ENCODE data around the gene SLC32A1. TPM values are rescaled to one million over a fixed set of nuclear protein-coding genes. Genes with fewer than 3 reads are reported as not detected.

The SLC32A1 gene
- total RNA-seq, 1 donor from 2014 or later: 0.04 TPM

GRCh38 chr20:38737887-38738286 lies 13.6 kb downstream of the SLC32A1 start:
- no peak overlapping the region for H3K4me3 Mint-ChIP-seq
- no peak overlapping the region for H3K27ac Mint-ChIP-seq
- Histone ChIP-seq H3K27ac (no peak overlapping the region), H3K27me3 (peaks cover 93% of the 10 kb centered on the region), H3K9ac (no peak overlapping the region), H3K36me3 (no peaks in the 10 kb centered on the region), H3K4me1 (no peaks in the 10 kb centered on the region), H3F3A (ENCODE audit: low read depth) (no peaks in the 10 kb centered on the region), H4K20me1 (ENCODE audit: low read depth) (no peaks in the 10 kb centered on the region), H3K79me2 (ENCODE audit: low read depth) (no peaks in the 10 kb centered on the region), H3K4me2 (no peak overlapping the region), H3K9me3 (ENCODE audit: low read depth) (no peaks in the 10 kb centered on the region), H2AFZ (replicated peaks) (no peak overlapping the region), H3K4me3 (no peak overlapping the region)
- TF ChIP-seq CTCF (IDR thresholded peaks at IDR 0.05) (no peak), EZH2phosphoT487 (IDR thresholded peaks at IDR 0.05) (no peak), EZH2 (IDR thresholded peaks at IDR 0.05) (no peak)
- H3K4me1 Mint-ChIP-seq: no peaks in the 10 kb centered on the region
- H3K36me3 Mint-ChIP-seq: no peaks in the 10 kb centered on the region
- no peaks in the 10 kb centered on the region for H3K9me3 Mint-ChIP-seq
- DNase-seq (ENCODE audit: low spot score): no peak
- peaks cover 36% of the 10 kb centered on the region for H3K27me3 Mint-ChIP-seq (ENCODE audit: insufficient read depth, low read depth)

- peaks cover 13% of the 10 kb centered on the region for H3K79me2 ChIP-seq (ENCODE audit: low read depth)
- DNase-seq (ENCODE audit: low spot score): no peak
- H3K27me3 ChIP-seq: peaks cover 54% of the 10 kb centered on the region
- no peak for TF ChIP-seq EZH2phosphoT487 (IDR thresholded peaks at IDR 0.05)
- TF ChIP-seq EZH2 (IDR thresholded peaks at IDR 0.05): no peak
- TF ChIP-seq CTCF (IDR thresholded peaks at IDR 0.05): no peak
- H3K4me2 ChIP-seq: no peak overlapping the region
- H3K9ac ChIP-seq: no peak overlapping the region
- no peaks in the 10 kb centered on the region for H3K9me3 Mint-ChIP-seq
- no peak overlapping the region for H3K4me3 ChIP-seq
- peaks cover 5% of the 10 kb centered on the region for H4K20me1 ChIP-seq (ENCODE audit: low read depth)
- H3K27ac Mint-ChIP-seq: no peak overlapping the region
- no peaks in the 10 kb centered on the region for H3K36me3 ChIP-seq
- peaks cover 17% of the 10 kb centered on the region for H3K4me1 Mint-ChIP-seq
- H3K4me1 ChIP-seq: no peaks in the 10 kb centered on the region
- H3K9me3 ChIP-seq (ENCODE audit: low read depth): no peaks in the 10 kb centered on the region
- H3K36me3 Mint-ChIP-seq: no peaks in the 10 kb centered on the region
- no peak overlapping the region for H3K4me3 Mint-ChIP-seq
- H3K27ac ChIP-seq: no peak overlapping the region
- no peak overlapping the region for H2AFZ ChIP-seq (replicated peaks)
- H3F3A ChIP-seq (ENCODE audit: low read depth): no peaks in the 10 kb centered on the region
- H3K27me3 Mint-ChIP-seq (ENCODE audit: insufficient read depth, low read depth): peaks cover 21% of the 10 kb centered on the region
Observed at GRCh38 chr20:38745757-38746156, 21.5 kb downstream of the SLC32A1 start.

GRCh38 chr20:38747495-38748096 lies 23.3 kb downstream of the SLC32A1 start:
- peaks cover 16% of the 10 kb centered on the region for H4K20me1 ChIP-seq (ENCODE audit: low read depth)
- DNase-seq (ENCODE audit: low spot score): no peak
- H2AFZ ChIP-seq (replicated peaks): peak overlapping the region; percentile 93
- H3K27me3 Mint-ChIP-seq (ENCODE audit: insufficient read depth, low read depth): peaks cover 13% of the 10 kb centered on the region
- peak overlapping the region; percentile 59 for H3K4me2 ChIP-seq
- H3K9me3 Mint-ChIP-seq: no peaks in the 10 kb centered on the region
- H3K4me1 ChIP-seq: no peaks in the 10 kb centered on the region
- H3K9ac ChIP-seq: no peak overlapping the region
- H3K36me3 Mint-ChIP-seq: no peaks in the 10 kb centered on the region
- peaks cover 17% of the 10 kb centered on the region for H3K4me1 Mint-ChIP-seq
- peaks cover 35% of the 10 kb centered on the region for H3K27me3 ChIP-seq
- peaks cover 4% of the 10 kb centered on the region for H3K36me3 ChIP-seq
- peak overlapping the region; percentile 97 for H3K4me3 Mint-ChIP-seq
- peaks cover 13% of the 10 kb centered on the region for H3K79me2 ChIP-seq (ENCODE audit: low read depth)
- peaks cover 8% of the 10 kb centered on the region for H3F3A ChIP-seq (ENCODE audit: low read depth)
- no peaks in the 10 kb centered on the region for H3K9me3 ChIP-seq (ENCODE audit: low read depth)
- H3K27ac Mint-ChIP-seq: no peak overlapping the region
- H3K27ac ChIP-seq: no peak overlapping the region
- TF ChIP-seq EZH2phosphoT487 (IDR thresholded peaks at IDR 0.05) (no peak), EZH2 (IDR thresholded peaks at IDR 0.05) (peak; percentile 8)
- H3K4me3 ChIP-seq: peak overlapping the region; percentile 89

- Mint-ChIP-seq H3K4me3 (peak within 1 kb of the TSS; percentile 97), H3K27ac (peak within 1 kb of the TSS; percentile 76), H3K27me3 (ENCODE audit: insufficient read depth, low read depth) (peaks cover 10% of the 10 kb centered on the region), H3K4me1 (peaks cover 17% of the 10 kb centered on the region), H3K9me3 (no peaks in the 10 kb centered on the region), H3K36me3 (peaks cover 2% of the 10 kb centered on the region)
- TF ChIP-seq EZH2 (IDR thresholded peaks at IDR 0.05) (peak; percentile 50), EZH2phosphoT487 (IDR thresholded peaks at IDR 0.05) (no peak), CTCF (IDR thresholded peaks at IDR 0.05) (no peak)
- H3K36me3 ChIP-seq: peaks cover 6% of the 10 kb centered on the region
- peak within 1 kb of the TSS; percentile 47 for H3K9ac ChIP-seq
- peak within 1 kb of the TSS; percentile 99 for H2AFZ ChIP-seq (replicated peaks)
- peak within 1 kb of the TSS; percentile 89 for H3K4me3 ChIP-seq
- no peak within 1 kb of the TSS for H3K27ac ChIP-seq
- no peaks in the 10 kb centered on the region for H3K9me3 ChIP-seq (ENCODE audit: low read depth)
- H3K4me2 ChIP-seq: peak within 1 kb of the TSS; percentile 91
- peaks cover 16% of the 10 kb centered on the region for H4K20me1 ChIP-seq (ENCODE audit: low read depth)
- peaks cover 8% of the 10 kb centered on the region for H3F3A ChIP-seq (ENCODE audit: low read depth)
- H3K27me3 ChIP-seq: peaks cover 33% of the 10 kb centered on the region
- peak; percentile 97 for DNase-seq (ENCODE audit: low spot score)
- H3K79me2 ChIP-seq (ENCODE audit: low read depth): peaks cover 13% of the 10 kb centered on the region
- H3K4me1 ChIP-seq: no peaks in the 10 kb centered on the region
Observed at GRCh38 chr20:38748097-38748860, 24.0 kb downstream of the SLC32A1 start, which contains the start of gene ACTR5. Gene ACTR5 (plus strand): TSS chr20:38748460. CDS start chr20:38748479, 19 bp downstream.
